Right hindlimb (tissue), 1 donor: Measurements from ENCODE around the gene TTC19.

Source experiments
- DNase-seq: peaks from one replicate; pipeline ENCODE4 v3.0.0-alpha.2; 2018

TTC19 gene, protein sequence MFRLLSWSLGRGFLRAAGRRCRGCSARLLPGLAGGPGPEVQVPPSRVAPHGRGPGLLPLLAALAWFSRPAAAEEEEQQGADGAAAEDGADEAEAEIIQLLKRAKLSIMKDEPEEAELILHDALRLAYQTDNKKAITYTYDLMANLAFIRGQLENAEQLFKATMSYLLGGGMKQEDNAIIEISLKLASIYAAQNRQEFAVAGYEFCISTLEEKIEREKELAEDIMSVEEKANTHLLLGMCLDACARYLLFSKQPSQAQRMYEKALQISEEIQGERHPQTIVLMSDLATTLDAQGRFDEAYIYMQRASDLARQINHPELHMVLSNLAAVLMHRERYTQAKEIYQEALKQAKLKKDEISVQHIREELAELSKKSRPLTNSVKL

DNA sequence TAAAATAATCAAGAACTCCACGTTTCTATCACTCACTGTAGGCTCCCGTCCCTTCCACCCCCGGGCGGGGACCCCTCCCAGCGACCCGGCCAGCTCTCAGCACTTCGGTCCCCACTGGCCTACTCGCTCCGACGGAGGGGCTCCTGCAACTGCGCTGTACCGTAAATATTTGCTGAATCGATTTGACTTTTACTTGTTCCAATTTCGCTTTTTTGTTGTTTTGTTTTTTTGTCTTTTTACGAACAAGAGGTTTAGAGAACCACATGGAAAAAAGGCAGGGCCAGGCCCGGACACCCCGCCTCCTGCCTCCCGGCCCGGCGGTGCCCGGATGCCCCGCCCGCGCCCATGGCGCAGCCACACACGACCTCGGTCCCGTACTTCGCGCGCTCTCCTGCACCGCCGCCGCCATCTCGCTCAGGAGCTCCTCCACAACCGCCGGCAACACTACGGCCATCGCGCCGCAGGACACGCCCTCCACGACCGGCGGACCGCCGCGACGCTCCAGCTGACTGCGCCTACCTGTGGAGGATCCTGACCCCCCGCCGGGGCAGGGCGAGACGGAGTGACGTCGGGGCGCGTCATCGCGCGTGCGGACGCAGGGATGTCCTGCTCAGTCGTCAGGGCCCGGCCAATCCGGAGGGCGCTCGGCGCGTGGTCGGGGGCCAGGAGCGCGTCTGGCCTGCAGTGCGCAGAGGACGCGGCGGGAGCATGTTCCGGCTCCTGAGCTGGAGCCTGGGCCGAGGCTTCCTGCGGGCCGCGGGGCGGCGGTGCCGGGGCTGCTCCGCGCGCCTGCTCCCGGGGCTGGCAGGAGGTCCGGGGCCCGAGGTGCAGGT lies at the start of gene TTC19, which contains the start of gene ZSWIM7:
TTC19 (plus strand) TSS at position 684 of the 833 bp plus-strand sequence; CDS start at position 709, 25 bp downstream.
ZSWIM7 (minus strand) TSS at position 564 of the 833 bp plus-strand sequence; CDS start at position 454, 110 bp downstream.
- peak; percentile 97 for DNase-seq

DNA sequence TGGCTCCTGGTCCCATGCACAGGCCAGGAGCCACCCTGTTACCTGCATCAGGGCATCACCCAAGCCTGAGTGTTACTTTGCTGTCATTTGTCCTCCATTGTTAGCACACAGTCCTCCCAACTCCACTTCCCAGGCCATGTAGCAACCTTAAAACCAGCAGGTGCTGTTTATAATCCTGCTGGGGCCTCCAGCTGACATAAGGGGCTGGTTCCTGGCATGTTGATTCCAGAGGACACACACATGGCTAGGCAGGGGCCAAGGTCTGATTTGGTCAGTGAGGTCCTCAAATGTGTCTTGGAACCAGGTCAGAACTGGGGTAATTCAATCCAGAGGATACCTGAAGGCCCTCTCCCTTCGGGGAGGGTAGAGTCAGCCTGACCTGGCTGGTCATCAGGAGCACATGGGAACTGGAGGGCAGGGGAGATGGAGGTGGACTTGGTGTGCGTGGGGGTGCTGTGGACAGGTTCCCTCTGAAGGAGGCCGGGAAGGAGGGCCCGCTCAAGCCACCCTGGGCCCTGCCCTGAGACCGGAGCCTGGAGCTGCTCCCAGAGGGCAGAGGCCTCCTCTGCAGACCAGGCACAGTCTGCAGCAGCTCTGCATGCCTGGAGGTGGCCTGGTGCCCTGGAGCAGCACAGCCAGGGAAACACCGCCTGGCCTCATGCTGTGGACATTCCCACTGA lies 48.1 kb upstream of the TTC19 start:
- DNase-seq = no peak

DNA sequence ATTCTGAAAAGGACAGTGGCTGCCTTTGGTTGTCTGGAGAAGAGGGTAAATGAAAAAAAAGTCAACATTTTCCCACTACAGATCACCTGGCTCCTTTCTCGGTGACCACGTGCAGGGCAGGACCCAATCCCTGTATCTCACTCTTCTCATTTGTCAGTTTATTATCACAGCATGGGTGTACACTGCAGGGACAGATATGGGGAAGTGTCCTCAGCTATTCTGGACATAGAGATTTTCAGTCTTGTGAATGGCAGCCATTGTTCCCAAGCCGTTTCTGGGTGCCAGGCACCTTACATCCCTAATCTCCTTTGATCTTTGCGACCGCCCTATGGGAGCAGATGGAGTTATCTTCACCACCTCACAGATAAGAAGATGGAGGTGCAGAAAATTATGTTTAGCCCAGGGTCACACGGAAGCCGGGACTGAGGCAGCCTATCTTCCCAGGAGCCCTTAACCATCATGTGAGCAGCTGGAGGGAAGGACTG lies 47.5 kb upstream of the TTC19 start:
- no peak for DNase-seq

DNA sequence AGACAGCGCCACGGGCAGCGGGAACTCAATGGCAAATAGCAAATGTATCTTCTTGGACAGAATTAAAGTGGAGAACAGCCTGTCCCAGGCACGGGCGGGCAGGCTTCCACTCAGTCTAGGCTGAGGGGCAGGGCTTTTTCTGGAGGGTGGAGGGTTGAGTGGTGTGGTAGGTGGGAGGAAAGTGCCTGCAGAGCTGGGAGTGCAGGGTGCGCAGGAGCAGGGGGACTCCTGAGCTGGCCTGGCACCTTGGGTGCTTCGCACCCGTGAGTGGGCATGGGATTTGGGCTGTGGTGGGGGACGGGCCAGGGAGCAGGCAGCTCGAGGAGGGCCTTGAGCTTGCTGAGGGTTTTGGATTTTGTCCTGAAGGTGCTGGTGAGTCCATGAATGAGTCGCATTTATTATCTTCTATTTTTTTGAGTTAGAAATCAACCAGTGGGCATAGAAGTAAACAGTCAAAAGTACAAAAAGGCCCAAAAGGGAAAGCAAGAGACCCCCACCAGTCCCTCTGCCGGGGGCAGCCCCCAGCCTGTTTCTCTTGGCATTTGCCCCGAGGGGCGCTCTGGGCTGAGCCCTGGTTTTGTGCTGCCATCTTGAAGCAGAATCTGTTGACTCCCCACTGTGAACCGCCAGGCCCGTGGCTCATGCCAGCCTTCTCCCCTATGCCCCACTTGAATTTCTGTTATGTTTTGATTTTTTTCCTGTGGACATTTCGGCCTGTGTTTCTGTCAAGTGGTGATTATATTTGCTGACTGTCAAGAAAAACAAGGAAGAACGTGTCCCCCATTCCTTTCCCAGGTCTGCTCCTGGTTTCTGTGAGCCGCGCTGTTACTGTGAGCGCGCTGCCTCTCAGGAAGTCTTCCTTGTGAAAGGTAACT lies 46.5 kb upstream of the TTC19 start:
- no peak for DNase-seq

DNA sequence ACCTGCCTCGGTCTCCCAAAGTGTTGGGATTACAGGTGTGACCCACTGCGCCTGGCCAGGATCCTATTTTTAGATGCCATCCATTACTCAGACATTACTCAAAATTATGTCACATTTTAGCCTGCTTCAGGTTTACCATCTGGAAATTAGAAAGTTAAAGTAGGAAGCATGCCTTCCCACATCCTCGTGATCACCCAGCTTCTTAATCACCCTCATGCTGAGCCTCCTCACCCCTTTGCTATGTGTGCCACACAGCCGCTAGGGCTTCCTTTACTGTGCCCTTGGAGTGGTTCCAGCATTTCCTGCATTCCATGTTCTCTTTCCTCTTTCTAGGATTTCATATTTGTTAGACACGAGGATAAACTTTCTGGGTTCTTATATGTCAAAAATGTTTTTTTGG lies 45.4 kb upstream of the TTC19 start:
- DNase-seq = no peak

DNA sequence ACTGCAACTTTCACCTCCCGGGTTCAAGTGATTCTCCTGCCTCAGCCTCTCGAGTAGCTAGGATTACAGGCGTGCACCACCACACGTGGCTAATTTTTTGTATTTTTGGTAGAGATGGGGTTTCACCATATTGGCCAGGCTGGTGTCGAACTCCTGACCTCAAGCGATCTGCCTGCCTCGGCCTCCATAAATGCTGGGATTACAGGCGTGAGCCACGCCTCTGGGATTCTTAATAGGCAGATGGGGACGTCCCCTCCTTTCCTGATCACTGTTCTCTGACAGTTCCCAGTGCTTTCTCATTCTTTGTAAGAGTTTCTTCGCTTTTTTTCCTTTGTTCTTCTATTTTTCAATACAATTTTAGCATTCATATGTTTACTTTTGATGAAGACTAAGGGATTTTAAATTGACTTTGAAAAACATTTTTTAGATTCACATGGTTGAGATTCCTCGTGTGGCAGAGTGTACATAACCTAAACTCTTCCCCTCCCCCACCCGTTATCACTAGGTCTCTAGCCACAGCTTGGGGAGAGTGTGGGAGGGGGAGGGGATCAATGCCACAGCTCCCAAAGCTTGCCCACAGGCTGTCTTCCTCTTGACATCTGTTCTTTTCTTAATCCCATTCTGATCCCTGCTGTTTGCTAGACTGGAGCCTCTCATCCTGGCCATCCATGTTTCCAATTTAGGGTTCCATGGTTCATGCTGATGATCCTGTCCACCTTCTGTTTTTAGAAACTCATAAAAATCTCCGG lies 43.7 kb upstream of the TTC19 start:
- DNase-seq = no peak

DNA sequence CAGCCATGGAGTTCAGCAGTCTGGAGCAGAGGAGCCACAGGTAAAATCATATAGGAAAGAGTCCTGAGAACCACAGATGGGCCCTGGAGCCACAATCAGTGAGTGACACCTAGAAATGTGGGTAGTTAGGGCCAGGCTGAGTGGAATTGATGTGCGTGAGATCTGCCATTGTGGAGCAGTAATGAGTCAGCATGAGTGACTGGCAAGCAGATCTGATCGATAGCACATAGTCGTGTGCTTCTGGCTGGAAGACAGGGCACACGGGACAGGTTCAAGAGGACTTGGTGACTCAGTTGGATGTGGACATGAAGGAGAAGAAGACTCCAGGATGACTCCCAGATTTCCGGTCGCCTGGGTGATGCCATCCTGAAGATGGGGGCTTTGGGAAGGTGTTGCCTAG lies 42.4 kb upstream of the TTC19 start:
- DNase-seq = no peak

DNA sequence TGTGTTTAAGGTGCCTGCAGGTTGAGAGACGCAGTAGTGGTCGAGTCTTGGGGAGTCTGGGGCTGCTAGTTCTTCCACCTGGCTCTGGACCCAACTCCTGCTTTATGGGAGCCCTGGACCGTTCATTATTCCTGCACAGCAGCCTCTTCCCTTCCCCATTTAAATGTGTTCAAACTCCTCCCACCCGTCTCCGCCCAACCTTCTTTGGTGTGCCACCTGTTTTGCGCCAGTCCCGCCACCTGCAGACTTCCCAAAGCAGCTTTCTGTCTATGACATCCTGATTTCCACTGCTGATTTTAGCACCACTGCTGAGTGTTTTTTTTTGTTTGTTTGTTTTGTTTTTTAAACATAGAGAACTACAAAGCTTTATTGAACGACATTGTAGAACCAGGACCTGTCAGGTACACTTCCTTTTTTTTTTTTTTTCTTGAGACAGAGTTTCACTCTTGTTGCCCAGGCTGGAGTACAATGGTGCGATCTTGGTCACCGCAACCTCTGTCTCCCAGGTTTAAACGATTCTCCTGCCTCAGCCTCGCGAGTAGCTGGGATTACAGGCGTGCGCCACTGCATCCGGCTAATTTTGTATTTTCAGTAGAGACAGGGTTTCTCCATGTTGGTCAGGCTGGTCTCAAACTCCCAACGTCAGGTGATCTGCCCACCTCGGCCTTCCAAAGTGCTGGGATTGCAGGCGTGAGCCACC lies 41.9 kb upstream of the TTC19 start:
- no peak for DNase-seq

DNA sequence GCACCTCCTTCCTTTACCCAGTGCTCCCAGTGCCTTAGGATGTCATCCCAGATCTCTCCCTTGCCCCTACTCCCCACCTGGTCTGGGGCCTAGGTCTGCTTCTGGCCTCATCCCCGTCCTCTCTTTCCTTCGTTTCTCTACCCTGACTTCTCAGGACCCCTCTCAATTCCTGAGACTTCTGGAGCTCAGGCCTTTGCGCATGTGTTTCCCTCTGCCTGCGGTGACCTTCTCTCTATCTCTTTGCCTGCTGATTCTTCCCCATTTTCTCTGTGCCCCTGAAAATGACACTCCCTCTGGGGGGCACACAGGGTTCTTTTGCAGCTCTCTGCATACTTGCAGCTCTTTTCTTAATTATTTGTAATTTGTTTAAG lies 41.2 kb upstream of the TTC19 start:
- DNase-seq = no peak

DNA sequence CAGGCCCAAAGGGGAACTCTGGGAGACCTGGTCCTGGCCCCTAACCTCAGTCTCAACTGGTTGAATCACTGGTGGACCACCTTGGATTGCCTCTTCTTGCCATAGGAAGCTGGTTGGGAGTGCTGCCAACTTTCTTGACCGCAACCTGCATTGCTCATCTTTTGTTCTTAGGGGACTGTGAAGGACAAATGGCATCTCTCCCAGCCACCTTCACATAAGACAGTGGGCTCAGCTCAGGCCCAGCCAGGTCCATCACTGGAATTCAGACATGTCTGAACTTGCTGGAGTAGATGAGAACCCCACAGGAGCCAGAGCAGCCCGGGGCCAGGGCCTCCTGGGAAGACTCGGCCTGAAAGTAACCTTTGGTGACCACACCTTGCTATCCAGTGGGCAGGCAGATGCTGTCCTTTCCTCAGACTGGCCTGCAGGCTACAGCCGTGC lies 35.9 kb upstream of the TTC19 start:
- DNase-seq = no peak

DNA sequence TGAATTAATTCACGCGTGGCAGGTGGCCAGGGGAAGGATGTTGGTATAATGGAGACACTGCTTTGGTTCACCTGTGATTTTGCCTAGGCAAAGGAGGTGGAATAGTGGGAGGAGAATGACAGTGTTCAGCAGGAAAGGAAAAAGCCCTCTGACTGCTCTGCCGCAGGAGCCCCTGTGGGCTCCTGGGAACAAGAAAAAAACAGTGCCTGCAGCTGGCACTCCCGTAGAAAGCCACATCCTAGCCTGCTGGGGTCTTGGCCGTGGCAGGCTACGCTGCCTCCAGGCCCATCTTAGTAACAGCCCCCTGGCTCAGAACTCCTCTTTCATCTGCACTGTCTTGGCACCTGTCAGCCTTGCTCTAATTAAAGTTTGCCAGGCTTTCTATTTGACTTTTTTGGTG lies 34.1 kb upstream of the TTC19 start:
- no peak for DNase-seq

DNA sequence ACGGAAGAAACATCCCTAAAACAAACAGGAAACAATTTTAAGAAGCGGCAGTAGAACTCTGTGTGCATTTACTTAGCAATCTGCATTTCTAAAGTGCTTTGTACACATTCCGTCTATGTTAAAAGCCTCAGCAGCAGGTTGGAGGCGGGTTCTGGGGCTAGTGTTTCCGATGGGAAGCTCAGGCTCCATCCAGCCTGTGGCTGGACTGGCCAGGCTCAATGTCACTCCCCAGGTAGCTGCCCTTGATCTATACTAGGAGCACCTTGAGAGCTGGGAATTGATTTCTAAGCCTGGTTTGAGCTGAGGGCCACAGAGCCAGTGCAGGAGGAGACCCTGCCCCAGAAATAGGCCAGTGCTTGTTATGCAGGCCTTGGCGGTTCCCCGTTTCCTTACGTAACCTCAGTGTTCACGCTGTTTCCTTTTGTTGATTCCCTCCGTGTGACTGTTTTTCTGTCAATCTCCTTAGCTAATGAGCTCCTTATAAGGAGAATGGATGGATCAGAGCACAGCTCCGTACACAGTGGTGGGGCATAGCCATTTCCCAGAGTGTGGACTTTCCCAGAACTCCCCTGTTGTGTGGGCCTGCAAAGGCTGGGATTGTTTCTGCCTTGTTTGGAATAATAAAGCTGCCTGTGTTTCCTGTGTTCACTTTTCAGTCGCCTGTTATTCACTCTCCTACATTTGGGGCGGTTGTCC lies 33.3 kb upstream of the TTC19 start:
- no peak for DNase-seq

DNA sequence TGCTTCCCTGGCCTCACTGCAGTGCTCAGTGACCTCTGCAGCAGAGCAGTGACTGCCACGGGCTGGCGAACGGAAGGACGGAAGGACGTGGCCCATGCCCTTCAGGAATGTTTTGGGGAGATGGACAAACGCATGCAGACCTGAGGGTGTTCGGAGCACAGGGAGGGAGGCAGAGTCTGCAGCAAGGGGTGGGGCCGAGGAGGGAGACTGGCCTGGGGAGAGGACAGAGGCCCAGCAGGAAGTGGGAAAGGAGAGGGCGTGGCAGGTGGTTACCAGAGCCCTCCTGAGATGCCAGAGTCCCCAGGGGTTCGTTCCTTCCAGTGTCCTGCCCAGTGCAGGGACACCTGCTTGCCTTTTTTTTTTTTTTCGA lies 32.8 kb upstream of the TTC19 start:
- DNase-seq = no peak

DNA sequence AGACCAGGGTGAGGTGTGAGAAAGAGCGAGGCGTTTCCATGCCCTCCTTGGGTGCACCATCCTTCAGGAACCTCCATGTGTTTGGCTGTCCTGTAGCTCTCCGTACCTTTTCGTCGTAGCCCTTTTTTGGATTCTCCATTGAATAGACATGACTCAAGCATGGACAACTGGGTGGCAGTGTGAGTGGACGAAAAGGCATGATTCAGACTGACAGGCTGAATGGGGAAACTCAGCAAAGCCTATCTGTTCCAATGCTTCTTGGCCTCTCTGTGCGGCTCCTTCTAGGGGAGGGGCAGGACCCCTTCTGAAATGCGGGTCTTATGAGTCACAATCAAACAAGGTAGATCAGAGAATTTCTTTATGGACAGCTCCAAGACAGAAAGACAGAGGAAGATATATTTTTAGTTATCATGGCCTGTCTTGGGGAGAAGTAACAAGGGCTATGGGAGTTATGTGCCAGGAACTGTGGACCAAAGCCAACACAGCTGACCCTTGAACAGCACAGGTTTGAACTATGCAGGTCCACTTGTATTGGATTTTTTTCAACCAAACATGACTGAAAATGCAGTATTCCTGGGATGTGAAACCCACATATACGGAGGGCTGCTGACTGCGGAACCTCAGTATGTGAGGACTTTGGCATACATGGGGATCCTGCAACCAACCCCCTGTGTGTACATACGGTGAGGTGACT lies 31.8 kb upstream of the TTC19 start:
- DNase-seq = no peak

DNA sequence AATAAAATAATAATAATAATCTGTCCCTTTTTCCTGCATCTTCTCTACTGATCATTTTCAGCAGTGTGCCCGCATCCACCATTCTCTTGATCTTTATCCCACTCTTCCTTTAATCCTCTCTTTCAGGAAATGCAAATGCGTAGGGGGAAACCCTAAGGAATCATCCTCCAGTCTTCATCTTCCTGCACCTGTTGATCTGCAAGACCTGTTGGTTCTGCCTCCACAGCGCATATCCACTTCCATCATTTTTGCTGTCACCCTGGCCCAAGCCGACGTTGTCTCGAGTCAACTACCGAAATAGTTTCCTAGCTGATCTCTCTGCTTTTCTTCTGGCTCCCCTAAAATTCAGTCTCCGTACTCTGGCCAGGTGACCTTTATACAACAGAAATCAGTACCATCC lies 30.2 kb upstream of the TTC19 start:
- DNase-seq = no peak

DNA sequence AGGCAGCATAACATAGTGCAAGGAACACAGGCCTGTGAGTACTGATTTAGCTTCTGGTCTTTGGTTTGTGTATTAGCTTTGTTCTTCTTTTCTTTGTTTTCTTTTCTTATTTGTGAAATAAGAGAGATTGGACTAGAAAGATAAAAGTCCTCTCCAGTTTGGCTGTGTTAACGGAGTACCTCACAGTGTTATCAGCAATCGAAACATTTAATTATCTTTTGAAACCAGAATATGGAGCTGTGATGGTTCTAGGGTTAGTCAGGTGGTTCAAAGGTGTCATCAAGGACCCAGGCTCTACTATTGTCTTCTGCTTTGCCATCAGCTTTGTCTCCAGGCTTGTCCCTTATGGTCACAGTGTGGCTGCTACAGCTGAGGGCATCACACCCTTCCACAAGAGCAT lies 29.1 kb upstream of the TTC19 start:
- DNase-seq = no peak

DNA sequence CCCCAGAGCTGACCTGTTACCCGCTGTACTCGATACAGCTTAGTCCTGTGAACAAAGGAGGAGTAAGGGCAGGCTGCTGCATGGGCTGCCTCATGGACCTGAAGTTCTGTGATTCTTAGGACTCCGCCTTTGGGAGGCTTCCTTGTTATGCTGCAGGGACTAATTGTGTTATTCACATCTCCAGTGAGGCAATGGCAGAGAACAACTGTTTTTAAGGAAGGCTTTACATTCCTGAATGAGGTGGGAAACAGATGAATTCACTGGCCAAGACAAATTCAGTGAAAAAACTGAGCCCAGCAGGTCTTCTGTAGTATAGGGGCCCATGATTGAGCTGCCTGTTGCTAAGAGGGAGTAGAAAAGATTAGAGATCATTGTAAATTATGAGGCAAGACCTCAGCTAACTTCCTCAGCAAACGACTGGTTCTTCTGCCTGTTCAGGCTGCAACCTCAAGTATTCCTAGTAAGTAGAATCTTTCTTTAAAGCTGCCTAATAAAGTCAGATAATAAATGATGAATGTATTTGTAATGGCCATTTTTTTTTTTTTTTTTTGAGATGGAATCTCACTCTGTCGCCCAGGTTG lies 28.4 kb upstream of the TTC19 start:
- no peak for DNase-seq

DNA sequence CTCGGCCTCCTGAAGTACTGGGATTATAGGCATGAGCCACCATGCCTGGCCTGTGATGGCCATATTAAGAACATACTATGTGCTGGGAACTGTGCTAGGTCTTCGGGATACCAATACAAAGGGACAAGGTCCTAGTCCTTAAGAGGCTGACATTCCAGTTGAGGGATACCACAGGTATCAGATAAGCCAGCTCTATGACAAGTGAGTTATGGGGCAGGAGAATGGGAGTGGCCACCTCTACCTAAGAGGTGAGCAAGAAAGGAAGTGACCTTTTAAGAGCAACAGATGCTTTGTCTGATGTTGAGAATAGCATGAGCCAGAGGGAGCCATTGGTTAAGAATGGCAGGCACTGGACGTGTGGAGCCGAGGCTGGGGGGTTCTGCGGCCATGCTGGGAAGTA lies 27.7 kb upstream of the TTC19 start:
- no peak for DNase-seq

DNA sequence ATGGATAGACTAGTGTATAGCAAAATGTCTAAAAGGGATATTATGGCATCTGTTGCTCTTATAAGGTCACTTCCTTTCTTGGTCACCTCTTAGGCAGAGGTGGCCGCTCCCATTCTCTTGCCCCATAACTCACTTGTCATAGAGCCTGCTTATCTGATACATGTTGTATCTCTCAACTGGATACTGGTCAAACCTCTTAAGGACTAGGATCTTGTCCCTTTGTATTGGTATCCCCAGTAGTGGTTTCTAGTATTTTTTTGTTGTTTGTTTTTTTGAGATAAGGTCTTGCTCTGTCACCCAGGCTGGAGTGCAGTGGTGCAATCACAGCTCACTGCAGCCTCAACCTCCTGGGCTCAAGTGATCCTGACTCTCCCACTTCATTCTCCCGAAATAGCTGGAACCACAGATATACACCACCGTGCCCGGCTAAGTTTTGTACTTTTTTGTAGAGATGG lies 27.1 kb upstream of the TTC19 start:
- DNase-seq = no peak
